GM18951 (cell line): Measurements from ENCODE around the gene CDC25B.
"Not testable (repeated sequence)": the region's sequence is repeated elsewhere in the genome, so short reads cannot be mapped to it uniquely, and the experiment has no call there.

Source experiments
- POLR2A ChIP-seq: IDR thresholded peaks from 4 replicates; pipeline ENCODE4 v1.6.1; 2011; ENCODE audit warnings: mild to moderate bottlenecking; ENCODE audit not compliant: insufficient read length, insufficient read depth; ENCODE audit errors: extremely low read depth
- in situ Hi-C: fragments of 300-500 bp; cut with MboI; formaldehyde crosslinking; loops from one replicate; pipeline ENCODE4 v1.12.0; 2022; ENCODE audit warnings: low sequenced_read_pairs, mixed read lengths, inconsistent platforms; ENCODE audit not compliant: unreplicated experiment

The CDC25B gene

GRCh38 chr20:3820901-3821727 lies 25.0 kb downstream of the CDC25B start:
- in situ Hi-C loops = no loop called here
- TF ChIP-seq POLR2A = no peak

- in situ Hi-C loops = no loop called here
- no peak for TF ChIP-seq POLR2A
Observed at GRCh38 chr20:3821996-3822395, 25.9 kb downstream of the CDC25B start.

GRCh38 chr20:3823881-3824280 lies 27.8 kb downstream of the CDC25B start:
- TF ChIP-seq POLR2A = no peak

GRCh38 chr20:3825526-3825925 lies 29.4 kb downstream of the CDC25B start:
- in situ Hi-C loops = no loop called here

More at GRCh38 chr20:3823881-3824280, 27.8 kb downstream of the CDC25B start:
- in situ Hi-C loops = no loop called here

GRCh38 chr20:3826420-3826819 lies 30.3 kb downstream of the CDC25B start:
- in situ Hi-C loops = no loop called here

More at GRCh38 chr20:3825526-3825925, 29.4 kb downstream of the CDC25B start:
- no peak for TF ChIP-seq POLR2A

GRCh38 chr20:3828798-3829197 lies 32.7 kb downstream of the CDC25B start:
- no peak for TF ChIP-seq POLR2A
- in situ Hi-C loops = no loop called here

More at GRCh38 chr20:3826420-3826819, 30.3 kb downstream of the CDC25B start:
- no peak for TF ChIP-seq POLR2A

- in situ Hi-C loops = not testable (repeated sequence)
Observed at GRCh38 chr20:3829891-3830290, 33.8 kb downstream of the CDC25B start.

GRCh38 chr20:3836132-3836531 lies 40.0 kb downstream of the CDC25B start:
- no peak for TF ChIP-seq POLR2A
- in situ Hi-C loops = no loop called here

- no peak for TF ChIP-seq POLR2A
- in situ Hi-C loops = no loop called here
Observed at GRCh38 chr20:3839328-3839727, 43.2 kb downstream of the CDC25B start.

GRCh38 chr20:3840201-3840600 lies 44.1 kb downstream of the CDC25B start:
- in situ Hi-C loops = not testable (repeated sequence)

GRCh38 chr20:3842348-3842930 lies 46.3 kb downstream of the CDC25B start:
- TF ChIP-seq POLR2A = no peak
- in situ Hi-C loops = no loop called here

GRCh38 chr20:3843490-3843889 lies 47.4 kb downstream of the CDC25B start:
- no peak for TF ChIP-seq POLR2A
- in situ Hi-C loops = no loop called here

- in situ Hi-C loops = not testable (repeated sequence)
Observed at GRCh38 chr20:3843990-3844619, 48.0 kb downstream of the CDC25B start.

GRCh38 chr20:3846378-3846739 lies 50.2 kb downstream of the CDC25B start:
- in situ Hi-C loops = no loop called here
- no peak for TF ChIP-seq POLR2A
